HepG2 (cell line): Measurements from ENCODE around the gene PDZD8. TPM values are rescaled to one million over a fixed set of nuclear protein-coding genes. Genes with fewer than 3 reads are reported as not detected.

Experiments used
- CC2D1A ChIP-seq: sonication (generic); formaldehyde crosslinking; IDR thresholded peaks from 2 replicates; pipeline ENCODE4 v1.8.1; 2023; ENCODE audit warnings: mild to moderate bottlenecking, missing genetic modification reagents
- MED1 ChIP-seq: sonication (generic); formaldehyde crosslinking; IDR thresholded peaks from 2 replicates; pipeline ENCODE4 v1.4.0; 2020; ENCODE audit warnings: missing genetic modification reagents
- MXI1 ChIP-seq: IDR thresholded peaks from 3 replicates; pipeline ENCODE4 v1.6.1; 2012; ENCODE audit warnings: low read depth, low read length, inconsistent platforms, borderline replicate concordance
- RBM39 ChIP-seq: fragments of 200-400 bp; formaldehyde crosslinking; IDR thresholded peaks from one replicate; pipeline ENCODE4 v1.6.1; 2018; ENCODE audit warnings: antibody characterized with exemption, mild to moderate bottlenecking, low read depth, low read length; ENCODE audit not compliant: poor library complexity, severe bottlenecking
- RXRA ChIP-seq: sonication (generic); formaldehyde crosslinking; IDR thresholded peaks from 2 replicates; pipeline ENCODE4 v1.5.1; 2020; ENCODE audit warnings: missing genetic modification reagents
- SALL1 ChIP-seq: sonication (generic); formaldehyde crosslinking; IDR thresholded peaks from 2 replicates; pipeline ENCODE4 v1.8.0; 2022; ENCODE audit warnings: mild to moderate bottlenecking, missing genetic modification reagents
- TBX2 ChIP-seq: sonication (generic); formaldehyde crosslinking; IDR thresholded peaks from 2 replicates; pipeline ENCODE4 v1.5.0; 2020; ENCODE audit warnings: missing genetic modification reagents, mild to moderate bottlenecking, borderline replicate concordance
- TCF7 ChIP-seq: sonication (generic); IDR thresholded peaks from 2 replicates; pipeline ENCODE4 v1.6.1; 2016; ENCODE audit warnings: antibody characterized with exemption, low read depth
- ZNF232 ChIP-seq: sonication (generic); formaldehyde crosslinking; IDR thresholded peaks from 2 replicates; pipeline ENCODE4 v1.4.0; 2020; ENCODE audit warnings: missing genetic modification reagents, borderline replicate concordance
- ZNF24 ChIP-seq: fragments of 450-650 bp; IDR thresholded peaks from 2 replicates; pipeline ENCODE4 v1.6.1; 2017; ENCODE audit warnings: antibody characterized with exemption, mild to moderate bottlenecking
- ZNF292 ChIP-seq: sonication (generic); formaldehyde crosslinking; IDR thresholded peaks from 2 replicates; pipeline ENCODE4 v1.8.1; 2022; ENCODE audit warnings: mild to moderate bottlenecking, low read depth, missing genetic modification reagents, borderline replicate concordance
- ZNF460 ChIP-seq: sonication (generic); formaldehyde crosslinking; IDR thresholded peaks from 2 replicates; pipeline ENCODE4 v1.5.1; 2020; ENCODE audit warnings: missing genetic modification reagents, mild to moderate bottlenecking, borderline replicate concordance
- ZNF547 ChIP-seq: sonication (generic); formaldehyde crosslinking; IDR thresholded peaks from 2 replicates; pipeline ENCODE4 v1.5.1; 2020; ENCODE audit warnings: mild to moderate bottlenecking, missing genetic modification reagents
- ZNF605 ChIP-seq: sonication (generic); formaldehyde crosslinking; IDR thresholded peaks from 2 replicates; pipeline ENCODE4 v1.8.0; 2022; ENCODE audit warnings: mild to moderate bottlenecking, missing genetic modification reagents
- ZSCAN12 ChIP-seq: sonication (generic); formaldehyde crosslinking; IDR thresholded peaks from 2 replicates; pipeline ENCODE4 v1.9.0; 2021; ENCODE audit warnings: mild to moderate bottlenecking, missing genetic modification reagents
- polyA plus RNA-seq, 8 experiments: library from polyadenylated mRNA; depleted of rRNA in 3 of 8; stranded (reverse) in 7 of 8; unstranded in 1 of 8; fragments of >200 nt; fragmentation: Illumina TruSeq in 4 of 8; extraction: Trizol in 4 of 8; gene quantifications; 2 replicates each; pipeline versions ENCODE4 v1.2.1 to v1.2.3, GENCODE V29; 2011 to 2016; ENCODE audit warnings: low read depth in 4 of 8, missing spikeins in 1 of 8, mixed read lengths in 1 of 8; ENCODE audit not compliant: insufficient read depth in 1 of 8
- total RNA-seq, 5 experiments: library from RNA; depleted of rRNA; stranded (reverse); fragments of >200 nt; fragmentation: Illumina TruSeq; extraction: Trizol; gene quantifications; 2 replicates each; pipeline ENCODE4 v1.2.3, GENCODE V29; 2016; ENCODE audit warnings: low read depth in 1 of 5
- TF ChIP-seq, protein P1 (sequence below): sonication (generic); formaldehyde crosslinking; IDR thresholded peaks from 2 replicates; pipeline ENCODE4 v1.4.0; 2020; ENCODE audit warnings: low read depth, mild to moderate bottlenecking, missing genetic modification reagents
- TF ChIP-seq, protein P2 (sequence below): IDR thresholded peaks from 2 replicates; pipeline ENCODE4 v1.6.1; 2016; ENCODE audit warnings: mild to moderate bottlenecking
- TF ChIP-seq, protein P3 (sequence below): fragments of 450-650 bp; IDR thresholded peaks from 2 replicates; pipeline ENCODE4 v1.6.1; 2017; ENCODE audit warnings: mild to moderate bottlenecking
- TF ChIP-seq, protein P4 (sequence below): sonication (generic); formaldehyde crosslinking; IDR thresholded peaks from 2 replicates; pipeline ENCODE4 v1.4.0; 2020; ENCODE audit warnings: missing genetic modification reagents
- TF ChIP-seq, protein P5 (sequence below): sonication (generic); formaldehyde crosslinking; IDR thresholded peaks from 2 replicates; pipeline ENCODE4 v1.9.0; 2021; ENCODE audit warnings: missing genetic modification reagents, borderline replicate concordance

Gene PDZD8
- total and polyA plus RNA-seq, 2 of the 13 experiments (the other 11 are each of a cell fraction or from before 2014, with no cell fraction given) = 11.2 to 32.0 TPM

DNA sequence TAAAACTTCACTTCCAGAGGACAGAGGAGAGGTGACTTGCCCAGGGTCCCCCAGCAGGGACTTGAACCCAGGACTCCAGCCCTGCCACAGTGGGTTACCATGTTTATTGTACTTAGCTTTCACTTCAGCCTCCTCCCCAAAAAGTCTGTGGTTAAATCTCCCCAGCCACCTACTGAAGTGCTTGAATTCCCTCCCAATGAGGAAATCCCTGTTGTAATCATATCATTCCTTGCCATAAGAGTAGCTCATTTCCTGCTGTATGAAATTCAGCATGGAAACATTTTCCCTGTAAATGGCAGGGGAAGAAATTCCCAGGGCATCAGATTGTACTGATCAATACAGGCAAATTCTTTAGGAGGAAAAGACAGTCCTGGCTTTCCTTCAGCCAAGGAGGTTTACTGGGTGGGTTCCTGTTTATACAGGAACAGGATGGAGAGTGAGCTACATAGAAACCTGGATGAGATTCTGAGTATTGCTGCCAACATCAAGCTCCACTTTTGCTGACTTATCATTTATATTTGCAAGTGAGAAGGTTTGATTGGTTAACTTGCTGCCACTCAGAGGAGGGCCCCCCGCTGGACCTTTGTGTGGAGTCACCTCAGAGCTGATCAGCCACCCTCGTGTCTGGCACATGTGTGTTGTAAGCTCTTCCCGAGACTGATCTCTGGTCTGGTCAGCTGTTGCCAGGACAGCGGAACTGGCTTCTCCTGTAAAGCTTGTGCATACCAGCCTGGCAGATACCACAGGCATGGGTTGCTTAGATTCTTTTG is 16.4 kb upstream of the PDZD8 start (continued):
- TF ChIP-seq CC2D1A (CRISPR knock-in tag) (no peak), TCF7 (no peak), ZNF460 (CRISPR knock-in tag) (no peak), RBM39 (no peak), MXI1 (peak; percentile 52; the same call in 1 of the 3 replicates), ZNF547 (CRISPR knock-in tag) (no peak), ZNF232 (CRISPR knock-in tag) (peak; percentile 57; the same call in 1 of the 2 replicates), ZNF292 (CRISPR knock-in tag) (0 out of 2 replicates have a peak, but pooled peaks have one; percentile 42), SALL1 (CRISPR knock-in tag) (peak; percentile 93), MED1 (peak; percentile 80), ZNF24 (no peak), RXRA (CRISPR knock-in tag) (peak; percentile 41; the same call in 1 of the 2 replicates), TBX2 (CRISPR knock-in tag) (peak; percentile 44; the same call in 1 of the 2 replicates), ZSCAN12 (0 out of 2 replicates have a peak, but pooled peaks have one; percentile 49), ZNF605 (CRISPR knock-in tag) (peak; percentile 69; the same call in 1 of the 2 replicates)
- TF ChIP-seq, protein P1, sequence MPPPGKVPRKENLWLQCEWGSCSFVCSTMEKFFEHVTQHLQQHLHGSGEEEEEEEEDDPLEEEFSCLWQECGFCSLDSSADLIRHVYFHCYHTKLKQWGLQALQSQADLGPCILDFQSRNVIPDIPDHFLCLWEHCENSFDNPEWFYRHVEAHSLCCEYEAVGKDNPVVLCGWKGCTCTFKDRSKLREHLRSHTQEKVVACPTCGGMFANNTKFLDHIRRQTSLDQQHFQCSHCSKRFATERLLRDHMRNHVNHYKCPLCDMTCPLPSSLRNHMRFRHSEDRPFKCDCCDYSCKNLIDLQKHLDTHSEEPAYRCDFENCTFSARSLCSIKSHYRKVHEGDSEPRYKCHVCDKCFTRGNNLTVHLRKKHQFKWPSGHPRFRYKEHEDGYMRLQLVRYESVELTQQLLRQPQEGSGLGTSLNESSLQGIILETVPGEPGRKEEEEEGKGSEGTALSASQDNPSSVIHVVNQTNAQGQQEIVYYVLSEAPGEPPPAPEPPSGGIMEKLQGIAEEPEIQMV (CRISPR knock-in tag) = no peak
- TF ChIP-seq, protein P2, sequence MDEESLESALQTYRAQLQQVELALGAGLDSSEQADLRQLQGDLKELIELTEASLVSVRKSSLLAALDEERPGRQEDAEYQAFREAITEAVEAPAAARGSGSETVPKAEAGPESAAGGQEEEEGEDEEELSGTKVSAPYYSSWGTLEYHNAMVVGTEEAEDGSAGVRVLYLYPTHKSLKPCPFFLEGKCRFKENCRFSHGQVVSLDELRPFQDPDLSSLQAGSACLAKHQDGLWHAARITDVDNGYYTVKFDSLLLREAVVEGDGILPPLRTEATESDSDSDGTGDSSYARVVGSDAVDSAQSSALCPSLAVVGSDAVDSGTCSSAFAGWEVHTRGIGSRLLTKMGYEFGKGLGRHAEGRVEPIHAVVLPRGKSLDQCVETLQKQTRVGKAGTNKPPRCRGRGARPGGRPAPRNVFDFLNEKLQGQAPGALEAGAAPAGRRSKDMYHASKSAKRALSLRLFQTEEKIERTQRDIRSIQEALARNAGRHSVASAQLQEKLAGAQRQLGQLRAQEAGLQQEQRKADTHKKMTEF (CRISPR knock-in tag) = peak; percentile 75
- TF ChIP-seq, protein P3, sequence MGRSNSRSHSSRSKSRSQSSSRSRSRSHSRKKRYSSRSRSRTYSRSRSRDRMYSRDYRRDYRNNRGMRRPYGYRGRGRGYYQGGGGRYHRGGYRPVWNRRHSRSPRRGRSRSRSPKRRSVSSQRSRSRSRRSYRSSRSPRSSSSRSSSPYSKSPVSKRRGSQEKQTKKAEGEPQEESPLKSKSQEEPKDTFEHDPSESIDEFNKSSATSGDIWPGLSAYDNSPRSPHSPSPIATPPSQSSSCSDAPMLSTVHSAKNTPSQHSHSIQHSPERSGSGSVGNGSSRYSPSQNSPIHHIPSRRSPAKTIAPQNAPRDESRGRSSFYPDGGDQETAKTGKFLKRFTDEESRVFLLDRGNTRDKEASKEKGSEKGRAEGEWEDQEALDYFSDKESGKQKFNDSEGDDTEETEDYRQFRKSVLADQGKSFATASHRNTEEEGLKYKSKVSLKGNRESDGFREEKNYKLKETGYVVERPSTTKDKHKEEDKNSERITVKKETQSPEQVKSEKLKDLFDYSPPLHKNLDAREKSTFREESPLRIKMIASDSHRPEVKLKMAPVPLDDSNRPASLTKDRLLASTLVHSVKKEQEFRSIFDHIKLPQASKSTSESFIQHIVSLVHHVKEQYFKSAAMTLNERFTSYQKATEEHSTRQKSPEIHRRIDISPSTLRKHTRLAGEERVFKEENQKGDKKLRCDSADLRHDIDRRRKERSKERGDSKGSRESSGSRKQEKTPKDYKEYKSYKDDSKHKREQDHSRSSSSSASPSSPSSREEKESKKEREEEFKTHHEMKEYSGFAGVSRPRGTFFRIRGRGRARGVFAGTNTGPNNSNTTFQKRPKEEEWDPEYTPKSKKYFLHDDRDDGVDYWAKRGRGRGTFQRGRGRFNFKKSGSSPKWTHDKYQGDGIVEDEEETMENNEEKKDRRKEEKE = no peak
- TF ChIP-seq, protein P4, sequence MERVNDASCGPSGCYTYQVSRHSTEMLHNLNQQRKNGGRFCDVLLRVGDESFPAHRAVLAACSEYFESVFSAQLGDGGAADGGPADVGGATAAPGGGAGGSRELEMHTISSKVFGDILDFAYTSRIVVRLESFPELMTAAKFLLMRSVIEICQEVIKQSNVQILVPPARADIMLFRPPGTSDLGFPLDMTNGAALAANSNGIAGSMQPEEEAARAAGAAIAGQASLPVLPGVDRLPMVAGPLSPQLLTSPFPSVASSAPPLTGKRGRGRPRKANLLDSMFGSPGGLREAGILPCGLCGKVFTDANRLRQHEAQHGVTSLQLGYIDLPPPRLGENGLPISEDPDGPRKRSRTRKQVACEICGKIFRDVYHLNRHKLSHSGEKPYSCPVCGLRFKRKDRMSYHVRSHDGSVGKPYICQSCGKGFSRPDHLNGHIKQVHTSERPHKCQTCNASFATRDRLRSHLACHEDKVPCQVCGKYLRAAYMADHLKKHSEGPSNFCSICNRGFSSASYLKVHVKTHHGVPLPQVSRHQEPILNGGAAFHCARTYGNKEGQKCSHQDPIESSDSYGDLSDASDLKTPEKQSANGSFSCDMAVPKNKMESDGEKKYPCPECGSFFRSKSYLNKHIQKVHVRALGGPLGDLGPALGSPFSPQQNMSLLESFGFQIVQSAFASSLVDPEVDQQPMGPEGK = 0 out of 2 replicates have a peak, but pooled peaks have one; percentile 13
- TF ChIP-seq, protein P5, sequence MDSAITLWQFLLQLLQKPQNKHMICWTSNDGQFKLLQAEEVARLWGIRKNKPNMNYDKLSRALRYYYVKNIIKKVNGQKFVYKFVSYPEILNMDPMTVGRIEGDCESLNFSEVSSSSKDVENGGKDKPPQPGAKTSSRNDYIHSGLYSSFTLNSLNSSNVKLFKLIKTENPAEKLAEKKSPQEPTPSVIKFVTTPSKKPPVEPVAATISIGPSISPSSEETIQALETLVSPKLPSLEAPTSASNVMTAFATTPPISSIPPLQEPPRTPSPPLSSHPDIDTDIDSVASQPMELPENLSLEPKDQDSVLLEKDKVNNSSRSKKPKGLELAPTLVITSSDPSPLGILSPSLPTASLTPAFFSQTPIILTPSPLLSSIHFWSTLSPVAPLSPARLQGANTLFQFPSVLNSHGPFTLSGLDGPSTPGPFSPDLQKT (CRISPR knock-in tag) = no peak
